ENCODE measurements around the gene HSFX3.
"Not testable (repeated sequence)": the region's sequence is repeated elsewhere in the genome, so short reads cannot be mapped to it uniquely, and the experiment has no call there.

Gene HSFX3

GRCh38 chrX:149541521-149542047 lies 8.1 kb downstream of the HSFX3 start:
- H3K27ac ChIP-seq: peak overlapping the region; percentile 84
- TF ChIP-seq ZFX (IDR thresholded peaks at IDR 0.05; ENCODE audit: borderline replicate concordance) (no peak), CTCF (IDR thresholded peaks at IDR 0.05) (no peak)

GRCh38 chrX:149540621-149541520 lies 8.9 kb downstream of the HSFX3 start, which contains the start of gene EOLA1:
TSS of gene EOLA1 (plus strand) at chrX:149541012. CDS start at chrX:149545631, 4,619 bp downstream.
- no peak for TF ChIP-seq ZFX (IDR thresholded peaks at IDR 0.05; ENCODE audit: borderline replicate concordance)
- TF ChIP-seq CTCF (IDR thresholded peaks at IDR 0.05): no peak
- H3K27ac ChIP-seq: peak within 1 kb of the TSS; percentile 84

GRCh38 chrX:149540131-149540620 lies 9.5 kb downstream of the HSFX3 start:
- H3K27ac ChIP-seq: peak overlapping the region; percentile 84

GRCh38 chrX:149539283-149540130 lies 10.2 kb downstream of the HSFX3 start:
- no peak for TF ChIP-seq ZFX (IDR thresholded peaks at IDR 0.05; ENCODE audit: borderline replicate concordance)
- TF ChIP-seq CTCF (IDR thresholded peaks at IDR 0.05): no peak
- H3K27ac ChIP-seq: peak overlapping the region; percentile 84

More at GRCh38 chrX:149540131-149540620, 9.5 kb downstream of the HSFX3 start:
- TF ChIP-seq ZFX (IDR thresholded peaks at IDR 0.05; ENCODE audit: borderline replicate concordance): no peak
- TF ChIP-seq CTCF (IDR thresholded peaks at IDR 0.05): no peak

- H3K27ac ChIP-seq: not testable (repeated sequence)
These were observed 12.2 kb downstream of the HSFX3 start for GRCh38 chrX:149537474-149537873.

- H3K27ac ChIP-seq: not testable (repeated sequence)
These were observed 14.7 kb downstream of the HSFX3 start for GRCh38 chrX:149534926-149535602.

GRCh38 chrX:149533999-149534398 lies 15.7 kb downstream of the HSFX3 start:
- not testable (repeated sequence) for H3K27ac ChIP-seq

GRCh38 chrX:149532868-149533267 lies 16.9 kb downstream of the HSFX3 start:
- not testable (repeated sequence) for H3K27ac ChIP-seq

GRCh38 chrX:149531599-149531998 lies 18.1 kb downstream of the HSFX3 start:
- no peak overlapping the region for H3K27ac ChIP-seq
- TF ChIP-seq ZFX (IDR thresholded peaks at IDR 0.05; ENCODE audit: borderline replicate concordance): no peak
- no peak for TF ChIP-seq CTCF (IDR thresholded peaks at IDR 0.05)
